NCI-H146 treated with DMSO at 0.1 percent for 48 hours (cell line): Measurements from ENCODE around the gene TMOD1.
A peak's percentile ranks its signal among the peaks of the same experiment; 100 is the strongest.

Experiments used
- DNase-seq: peaks from one replicate; lab custom pipeline; 2025; ENCODE audit not compliant: unreplicated experiment; lab: John Stamatoyannopoulos, UW

The TMOD1 gene

DNA sequence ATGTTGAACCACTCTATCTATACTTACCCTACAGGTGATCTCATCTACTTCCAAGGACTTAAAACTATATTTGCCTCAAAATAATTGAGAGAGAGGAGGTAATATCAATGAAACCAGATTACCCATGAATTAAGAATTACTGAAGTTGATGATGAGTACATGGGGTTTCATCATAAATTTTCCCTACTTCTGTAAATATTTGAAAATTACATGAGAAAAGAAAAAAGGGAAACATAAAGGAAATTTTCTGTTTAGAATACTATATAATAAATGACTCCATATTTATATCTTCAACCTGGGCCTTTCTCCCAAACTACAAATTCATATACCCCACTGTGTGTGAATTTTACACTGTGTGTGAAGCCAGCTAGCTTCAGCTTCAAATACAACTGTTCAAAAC lies 129.1 kb downstream of the TMOD1 start:
- no peak for DNase-seq

DNA sequence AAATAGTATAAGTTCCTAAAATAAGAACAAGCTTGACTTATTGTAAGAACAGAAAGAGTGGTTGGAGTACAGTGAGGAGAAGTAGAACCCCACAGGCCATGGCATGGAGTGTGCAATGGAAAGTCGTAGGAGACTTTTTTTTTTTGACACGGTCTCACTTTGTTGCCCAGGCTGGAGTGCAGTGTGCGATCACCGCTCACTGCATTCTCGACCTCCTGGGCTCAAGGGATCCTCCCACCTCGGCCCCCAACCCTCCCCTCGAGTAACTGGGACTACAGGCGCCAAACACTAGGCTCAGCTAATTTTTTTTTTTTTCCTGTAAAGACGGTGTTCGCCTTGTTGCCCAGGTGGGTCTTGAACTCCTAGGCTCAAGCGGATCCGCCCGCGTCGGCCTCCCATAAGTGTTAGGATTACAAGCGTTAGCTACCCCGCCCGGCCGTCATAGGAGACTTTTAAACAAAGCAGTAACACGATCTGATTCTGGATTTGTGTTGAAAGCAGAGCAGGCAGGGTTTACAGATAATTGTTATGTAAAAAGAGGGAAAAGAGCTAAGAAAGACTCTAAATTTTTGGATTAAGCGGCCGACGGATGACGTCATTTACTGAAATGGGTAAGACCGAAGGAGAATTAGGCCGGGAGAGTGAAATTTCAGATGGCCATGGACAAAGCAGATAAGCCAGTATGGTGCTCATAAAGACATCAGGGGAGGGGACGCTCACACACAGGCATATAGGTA lies 130.9 kb downstream of the TMOD1 start:
- no peak for DNase-seq

DNA sequence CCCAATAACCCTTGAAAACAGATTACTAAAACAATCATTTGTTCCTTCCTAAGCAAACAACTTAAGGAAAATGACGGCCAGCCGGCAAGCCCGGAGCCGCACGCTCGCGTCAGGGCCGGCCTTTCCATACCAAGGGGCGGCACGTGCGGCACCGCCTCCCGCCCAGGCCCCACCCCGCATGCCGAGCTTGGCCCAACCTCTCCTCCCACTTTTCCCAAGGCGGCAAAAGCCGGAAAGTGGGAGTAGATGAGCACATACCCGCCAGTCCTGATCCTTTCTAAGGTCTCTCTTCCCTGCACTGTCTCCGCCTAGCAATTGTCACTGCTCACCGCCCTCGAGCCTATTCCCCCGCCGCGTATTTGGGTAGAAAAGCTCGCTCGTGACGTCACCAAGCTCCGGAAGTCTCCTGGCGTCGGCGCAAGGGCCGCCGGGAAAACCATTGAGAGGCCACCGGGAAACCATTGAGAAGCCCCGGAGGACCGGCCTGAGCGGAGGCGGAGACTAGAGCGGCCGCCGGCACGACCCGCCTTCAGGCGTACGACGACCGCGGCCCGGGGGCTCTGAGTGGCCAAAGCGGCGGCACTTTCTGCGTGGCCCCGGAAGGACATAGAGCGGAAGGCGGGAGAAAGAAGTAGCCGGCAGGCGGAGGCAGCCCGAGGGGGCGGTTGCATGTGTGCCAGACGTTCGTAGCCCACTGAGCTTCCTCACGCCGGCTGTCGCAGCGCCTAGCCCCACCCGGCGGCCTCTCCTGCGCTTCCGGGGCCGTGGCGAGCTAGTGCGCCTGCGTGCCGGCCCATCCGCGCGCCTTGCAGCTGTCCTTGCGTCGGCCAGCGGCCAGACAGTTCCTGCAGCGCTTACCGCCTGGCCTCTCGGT lies 131.8 kb downstream of the TMOD1 start, which contains the start of the genes NCBP1 and TSTD2:
NCBP1 (plus strand) TSS at position 837 of the 874 bp plus-strand sequence. CDS start 61 bp downstream, outside the sequence.
TSTD2 (minus strand) TSS at position 384 of the 874 bp plus-strand sequence. CDS start 5,806 bp downstream, outside the sequence.
- peak; percentile 92 for DNase-seq

DNA sequence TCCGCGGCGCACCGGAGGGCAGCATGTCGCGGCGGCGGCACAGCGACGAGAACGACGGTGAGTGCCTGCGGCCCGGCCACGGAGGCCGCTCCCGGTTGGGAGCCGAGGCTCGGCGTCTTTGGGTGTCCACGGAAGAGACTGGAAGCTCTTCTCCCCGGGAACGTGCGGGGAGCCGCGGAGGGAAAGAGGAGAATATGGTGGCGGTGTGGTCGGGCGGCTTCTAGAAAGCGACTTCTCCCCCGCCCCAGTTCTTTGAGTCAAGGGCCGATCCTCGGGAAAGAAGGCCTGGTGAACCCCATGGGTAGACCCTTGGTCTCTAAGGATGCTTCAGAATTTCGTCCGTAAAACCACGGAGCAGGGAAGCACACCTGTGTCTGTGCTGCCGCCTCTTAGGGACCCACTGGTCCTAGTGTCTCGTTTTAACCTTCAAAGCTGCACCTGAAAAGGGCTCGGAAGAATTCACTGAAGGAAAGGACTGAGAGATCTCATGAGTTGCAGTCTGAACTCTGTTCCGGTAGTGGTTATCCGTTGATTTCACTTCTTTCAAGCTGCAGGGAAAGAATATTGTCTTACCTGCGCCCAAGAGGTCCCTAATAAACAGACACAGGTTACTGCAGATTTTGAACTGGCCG lies 132.5 kb downstream of the TMOD1 start:
- DNase-seq = no peak

DNA sequence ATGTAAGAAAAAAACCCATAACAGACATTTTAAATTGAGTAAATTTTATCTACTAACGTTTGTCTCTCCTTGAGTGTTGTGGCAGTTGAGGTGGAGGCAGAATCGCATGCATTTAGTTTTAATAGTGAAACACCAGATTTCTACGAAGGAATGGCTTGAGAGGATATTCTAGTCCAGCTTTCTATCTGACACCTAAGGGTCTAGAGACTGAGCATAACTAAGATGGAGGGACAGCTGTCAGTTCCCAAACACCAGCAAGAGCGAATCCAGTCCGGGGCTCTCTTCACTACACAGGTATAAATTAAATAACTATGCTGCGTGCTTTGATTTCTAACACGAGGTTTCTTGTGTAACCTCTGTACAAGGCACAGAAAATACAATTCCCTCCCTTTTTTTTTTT lies 133.6 kb downstream of the TMOD1 start:
- no peak for DNase-seq

DNA sequence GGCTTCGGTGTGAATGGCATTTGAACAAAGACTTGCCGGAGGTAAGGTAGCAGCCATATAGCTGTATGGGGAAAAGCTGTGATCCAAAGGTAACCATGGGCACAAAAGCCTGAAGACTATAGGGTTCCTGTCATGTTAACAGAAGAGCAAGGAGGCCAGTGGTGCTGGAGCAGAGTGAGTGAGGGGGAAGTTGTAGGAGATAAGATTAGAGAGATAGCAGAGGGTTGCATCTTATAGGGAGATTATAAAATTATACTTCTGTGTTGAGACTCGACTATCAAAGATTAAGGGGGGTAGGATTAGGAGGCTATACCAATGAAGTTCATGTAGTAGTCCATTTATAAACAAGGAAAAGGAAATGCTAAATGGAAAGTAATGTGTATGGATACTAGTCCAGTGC lies 135.4 kb downstream of the TMOD1 start:
- no peak for DNase-seq

DNA sequence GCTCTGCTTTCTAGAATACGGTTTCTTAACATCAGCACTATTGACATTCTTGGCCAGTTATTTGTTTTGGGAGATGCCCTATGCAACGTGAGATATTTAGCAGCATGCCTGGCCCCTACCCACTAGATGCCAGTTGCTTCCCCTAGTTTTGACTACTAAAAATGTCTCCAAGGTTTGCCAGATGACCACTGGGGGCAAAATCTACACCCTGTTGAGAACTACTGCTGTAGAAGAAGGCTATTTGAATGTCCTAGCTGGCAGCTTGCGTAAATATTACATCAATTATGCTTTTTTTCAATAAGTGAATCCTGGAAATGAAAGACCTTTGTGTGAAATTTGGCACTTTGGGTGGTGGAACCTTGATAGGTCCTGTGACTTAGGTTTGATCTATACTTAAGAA lies 137.2 kb downstream of the TMOD1 start:
- DNase-seq = no peak

DNA sequence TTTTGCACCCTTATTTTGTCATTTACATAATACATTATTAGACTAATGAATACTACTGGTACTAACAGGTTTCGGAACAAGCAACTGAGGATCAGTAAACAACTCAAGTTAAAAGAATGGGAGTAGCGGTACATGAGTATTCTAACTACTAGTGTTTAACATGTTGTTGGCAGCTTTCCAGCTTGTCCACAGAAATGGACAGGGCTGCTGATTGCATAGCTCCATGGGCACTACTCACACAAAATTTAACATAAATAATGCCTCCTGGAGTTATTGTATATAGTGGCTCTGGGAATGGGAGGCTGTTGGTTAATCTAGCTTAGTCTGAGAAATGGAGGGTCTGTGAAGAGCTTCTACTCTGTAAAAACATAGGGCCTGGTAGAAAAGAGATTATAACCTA lies 138.9 kb downstream of the TMOD1 start:
- DNase-seq = peak; percentile 38

DNA sequence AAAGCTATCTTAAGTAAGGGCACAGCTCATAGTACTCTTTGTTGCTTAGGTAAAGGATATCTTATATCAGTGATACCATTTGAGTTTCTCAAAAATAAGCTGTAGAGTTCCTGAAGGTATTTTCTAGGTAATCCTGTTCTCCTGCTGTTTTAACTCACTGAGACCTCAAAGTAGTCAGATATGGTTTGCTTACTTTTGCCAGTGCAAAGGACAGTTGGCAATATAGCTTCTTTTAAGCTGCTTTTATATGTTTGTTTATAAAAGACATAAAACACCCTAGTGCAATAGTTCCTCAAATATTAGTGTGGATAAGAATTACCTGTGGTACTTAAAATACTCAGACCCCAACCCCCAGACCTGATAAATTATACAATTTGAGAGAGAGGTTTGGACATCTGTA lies 144.3 kb downstream of the TMOD1 start:
- no peak for DNase-seq

DNA sequence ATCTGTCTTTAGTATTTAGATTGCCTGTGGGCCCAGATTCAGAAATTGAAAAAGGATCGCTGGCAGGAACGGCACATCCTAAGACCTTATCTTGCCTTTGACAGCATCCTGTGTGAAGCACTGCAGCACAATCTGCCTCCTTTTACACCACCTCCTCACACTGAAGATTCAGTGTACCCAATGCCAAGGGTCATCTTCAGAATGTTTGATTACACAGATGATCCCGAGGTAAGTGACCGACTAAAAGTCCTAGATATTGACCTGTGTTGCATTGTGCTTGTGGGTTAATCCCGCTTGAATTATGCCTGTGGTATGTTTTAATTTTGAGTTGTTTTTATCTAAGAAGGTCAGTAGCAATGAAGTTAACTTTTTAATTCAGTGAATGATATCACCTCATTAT lies 146.5 kb downstream of the TMOD1 start:
- no peak for DNase-seq
